Measurements from ENCODE around the gene DLX4.

- TF ChIP-seq CTCF (conservative IDR thresholded peaks at IDR 0.05; ENCODE audit: low read depth, low read length) (no peak), RAD21 (IDR thresholded peaks at IDR 0.05; ENCODE audit: low read length) (no peak), BHLHE40 (IDR thresholded peaks at IDR 0.05; ENCODE audit: low read depth, low read length) (no peak), SMC3 (IDR thresholded peaks at IDR 0.05; ENCODE audit: low read depth, low read length) (no peak), USF2 (IDR thresholded peaks at IDR 0.05; ENCODE audit: low read depth, low read length) (no peak), MXI1 (IDR thresholded peaks at IDR 0.05; ENCODE audit: borderline replicate concordance, low read depth, low read length) (no peak), POLR2A (IDR thresholded peaks at IDR 0.05; ENCODE audit: low read depth, low read length) (no peak), RFX5 (IDR thresholded peaks at IDR 0.05; ENCODE audit: low read depth, low read length) (no peak), NFE2L2 (IDR thresholded peaks at IDR 0.05; ENCODE audit: low read depth, low read length) (no peak), FOS (IDR thresholded peaks at IDR 0.05; ENCODE audit: low read depth, low read length) (no peak), CEBPB (IDR thresholded peaks at IDR 0.05; ENCODE audit: low read depth, low read length) (no peak)
These were observed 27.1 kb downstream of the DLX4 start for GRCh38 chr17:49996121-49996494.

Measured in IMR-90 (cell line).